ENCODE results near the gene ZNF229. TPM values are rescaled to one million over a fixed set of nuclear protein-coding genes. Genes with fewer than 3 reads are reported as not detected.
"Not testable (repeated sequence)": the region's sequence is repeated elsewhere in the genome, so short reads cannot be mapped to it uniquely, and the experiment has no call there.

The ZNF229 gene
- 13.4 and 14.3 TPM in 2 replicates for total RNA-seq (2021)
- percentile 71 among the genes with signal in this experiment for Bru-seq, nascent RNA
- BruChase-seq, experiment 1, labeled RNA remaining after a 2-hour chase = percentile 95 among the genes with signal in this experiment
- BruChase-seq, experiment 2, labeled RNA remaining after a 6-hour chase = percentile 73 among the genes with signal in this experiment
- long read RNA-seq, full-length matches to known transcripts = 11 of 16 reads
- long read RNA-seq, partial matches to known transcripts = 0 of 16 reads
- long read RNA-seq, other reads (novel, unspliced or antisense) = 5 of 16 reads

- no TSS peak for BruUV-seq (replicated peaks)
- POLR2A ChIA-PET (ENCODE audit: low non-redundant PET) = no interaction called here
- Histone ChIP-seq H3K4me3 (ENCODE audit: low read depth, low read length, poor library complexity, severe bottlenecking) (peak within 1 kb of the TSS; percentile 49), H3K4me1 (ENCODE audit: insufficient read depth, low read length, poor library complexity, severe bottlenecking) (no peaks in the 10 kb centered on the region), H3K27ac (ENCODE audit: low read depth, low read length, poor library complexity, severe bottlenecking) (peak within 1 kb of the TSS; percentile 28), H3K9me3 (ENCODE audit: low read depth, low read length, poor library complexity, severe bottlenecking) (peaks cover 3% of the 10 kb centered on the region), H3K36me3 (ENCODE audit: insufficient read depth, low read length, poor library complexity, severe bottlenecking) (no peaks in the 10 kb centered on the region), H3K27me3 (replicated peaks; ENCODE audit: insufficient read depth, low read depth, low read length, poor library complexity) (no peaks in the 10 kb centered on the region)
- TF ChIP-seq EZH2 (IDR thresholded peaks at IDR 0.05; ENCODE audit: borderline replicate concordance, low read depth, low read length, poor library complexity, severe bottlenecking) = no peak
- TF ChIP-seq, protein P1, sequence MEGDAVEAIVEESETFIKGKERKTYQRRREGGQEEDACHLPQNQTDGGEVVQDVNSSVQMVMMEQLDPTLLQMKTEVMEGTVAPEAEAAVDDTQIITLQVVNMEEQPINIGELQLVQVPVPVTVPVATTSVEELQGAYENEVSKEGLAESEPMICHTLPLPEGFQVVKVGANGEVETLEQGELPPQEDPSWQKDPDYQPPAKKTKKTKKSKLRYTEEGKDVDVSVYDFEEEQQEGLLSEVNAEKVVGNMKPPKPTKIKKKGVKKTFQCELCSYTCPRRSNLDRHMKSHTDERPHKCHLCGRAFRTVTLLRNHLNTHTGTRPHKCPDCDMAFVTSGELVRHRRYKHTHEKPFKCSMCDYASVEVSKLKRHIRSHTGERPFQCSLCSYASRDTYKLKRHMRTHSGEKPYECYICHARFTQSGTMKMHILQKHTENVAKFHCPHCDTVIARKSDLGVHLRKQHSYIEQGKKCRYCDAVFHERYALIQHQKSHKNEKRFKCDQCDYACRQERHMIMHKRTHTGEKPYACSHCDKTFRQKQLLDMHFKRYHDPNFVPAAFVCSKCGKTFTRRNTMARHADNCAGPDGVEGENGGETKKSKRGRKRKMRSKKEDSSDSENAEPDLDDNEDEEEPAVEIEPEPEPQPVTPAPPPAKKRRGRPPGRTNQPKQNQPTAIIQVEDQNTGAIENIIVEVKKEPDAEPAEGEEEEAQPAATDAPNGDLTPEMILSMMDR (conservative IDR thresholded peaks at IDR 0.05; ENCODE audit: low read depth, low read length) = no peak
- CTCF ChIA-PET = no interaction called here
- DNase-seq (ENCODE audit: low spot score) = peak; percentile 97
- intact Hi-C loops (cut with micrococcal nuclease; ENCODE audit: unreplicated experiment) = no loop called here
Observed at GRCh38 chr19:44447916-44448674, at the start of gene ZNF229. ZNF229 (minus strand) TSS chr19:44448472; CDS start chr19:44442847, 5,625 bp downstream.

- DNase-seq (ENCODE audit: low spot score) = no peak
- no peak overlapping the region for H3K27ac ChIP-seq (ENCODE audit: low read depth, low read length, poor library complexity, severe bottlenecking)
- no TSS peak for BruUV-seq (replicated peaks)
- intact Hi-C loops (cut with micrococcal nuclease; ENCODE audit: unreplicated experiment) = no loop called here
- ChIA-PET POLR2A (ENCODE audit: low non-redundant PET) (no interaction called here), CTCF (no interaction called here)
- TF ChIP-seq EZH2 (IDR thresholded peaks at IDR 0.05; ENCODE audit: borderline replicate concordance, low read depth, low read length, poor library complexity, severe bottlenecking) = no peak
- TF ChIP-seq, protein P1 (conservative IDR thresholded peaks at IDR 0.05; ENCODE audit: low read depth, low read length) = no peak
- no peaks in the 10 kb centered on the region for H3K4me1 ChIP-seq (ENCODE audit: insufficient read depth, low read length, poor library complexity, severe bottlenecking)
- peaks cover 58% of the 10 kb centered on the region for H3K36me3 ChIP-seq (ENCODE audit: insufficient read depth, low read length, poor library complexity, severe bottlenecking)
- no peak overlapping the region for H3K4me3 ChIP-seq (ENCODE audit: low read depth, low read length, poor library complexity, severe bottlenecking)
- H3K27me3 ChIP-seq (replicated peaks; ENCODE audit: insufficient read depth, low read depth, low read length, poor library complexity) = no peaks in the 10 kb centered on the region
- H3K9me3 ChIP-seq (ENCODE audit: low read depth, low read length, poor library complexity, severe bottlenecking) = peaks cover 48% of the 10 kb centered on the region
Observed at GRCh38 chr19:44496711-44497110, 48.4 kb upstream of the ZNF229 start.

GRCh38 chr19:44476559-44477408, 28.5 kb upstream of the ZNF229 start:
- intact Hi-C loops (cut with micrococcal nuclease; ENCODE audit: unreplicated experiment) = no loop called here
- no peak overlapping the region for H3K4me3 ChIP-seq (ENCODE audit: low read depth, low read length, poor library complexity, severe bottlenecking)
- no peak overlapping the region for H3K27ac ChIP-seq (ENCODE audit: low read depth, low read length, poor library complexity, severe bottlenecking)
- DNase-seq (ENCODE audit: low spot score) = peak; percentile 17
- H3K4me1 ChIP-seq (ENCODE audit: insufficient read depth, low read length, poor library complexity, severe bottlenecking) = no peaks in the 10 kb centered on the region
- H3K27me3 ChIP-seq (replicated peaks; ENCODE audit: insufficient read depth, low read depth, low read length, poor library complexity) = no peaks in the 10 kb centered on the region
- ChIA-PET POLR2A (ENCODE audit: low non-redundant PET) (no interaction called here), CTCF (no interaction called here)
- peaks cover 70% of the 10 kb centered on the region for H3K36me3 ChIP-seq (ENCODE audit: insufficient read depth, low read length, poor library complexity, severe bottlenecking)
- TF ChIP-seq EZH2 (IDR thresholded peaks at IDR 0.05; ENCODE audit: borderline replicate concordance, low read depth, low read length, poor library complexity, severe bottlenecking) = no peak
- TF ChIP-seq, protein P1 (conservative IDR thresholded peaks at IDR 0.05; ENCODE audit: low read depth, low read length) = no peak
- H3K9me3 ChIP-seq (ENCODE audit: low read depth, low read length, poor library complexity, severe bottlenecking) = peaks cover 90% of the 10 kb centered on the region
- no TSS peak for BruUV-seq (replicated peaks)

GRCh38 chr19:44468730-44469129, 20.5 kb upstream of the ZNF229 start:
- DNase-seq (ENCODE audit: low spot score); H3K4me1 ChIP-seq (ENCODE audit: insufficient read depth, low read length, poor library complexity, severe bottlenecking); H3K36me3 ChIP-seq (ENCODE audit: insufficient read depth, low read length, poor library complexity, severe bottlenecking); H3K4me3 ChIP-seq (ENCODE audit: low read depth, low read length, poor library complexity, severe bottlenecking); H3K27me3 ChIP-seq (replicated peaks; ENCODE audit: insufficient read depth, low read depth, low read length, poor library complexity); H3K27ac ChIP-seq (ENCODE audit: low read depth, low read length, poor library complexity, severe bottlenecking); CTCF ChIA-PET; intact Hi-C loops (cut with micrococcal nuclease; ENCODE audit: unreplicated experiment); BruUV-seq (replicated peaks); POLR2A ChIA-PET (ENCODE audit: low non-redundant PET): not testable (repeated sequence)
- peaks cover 43% of the 10 kb centered on the region for H3K9me3 ChIP-seq (ENCODE audit: low read depth, low read length, poor library complexity, severe bottlenecking)

Data from A673 (cell line).